ENCODE data around the gene KNDC1.
"Not testable (repeated sequence)": the region's sequence is repeated elsewhere in the genome, so short reads cannot be mapped to it uniquely, and the experiment has no call there.

The KNDC1 gene

DNA sequence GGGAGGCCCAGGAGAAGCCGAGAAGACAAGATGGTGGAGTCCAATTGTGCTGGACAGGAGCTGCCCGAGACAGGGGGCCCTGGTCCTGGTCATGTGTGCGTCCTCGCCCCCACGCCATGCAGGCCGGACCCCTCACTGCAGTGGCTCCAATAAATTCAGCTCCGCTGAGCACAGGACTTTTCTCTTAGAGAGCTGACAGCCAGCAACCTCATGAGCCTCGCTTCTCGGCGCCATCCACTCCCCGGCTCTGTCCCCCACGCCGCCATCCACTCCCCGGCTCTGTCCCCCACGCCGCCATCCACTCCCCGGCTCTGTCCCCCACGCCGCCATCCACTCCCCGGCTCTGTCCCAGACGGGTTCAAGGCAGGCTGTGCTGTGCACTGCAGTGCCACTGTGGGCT, 67.2 kb downstream of the KNDC1 start:
- DNase-seq: no peak

DNA sequence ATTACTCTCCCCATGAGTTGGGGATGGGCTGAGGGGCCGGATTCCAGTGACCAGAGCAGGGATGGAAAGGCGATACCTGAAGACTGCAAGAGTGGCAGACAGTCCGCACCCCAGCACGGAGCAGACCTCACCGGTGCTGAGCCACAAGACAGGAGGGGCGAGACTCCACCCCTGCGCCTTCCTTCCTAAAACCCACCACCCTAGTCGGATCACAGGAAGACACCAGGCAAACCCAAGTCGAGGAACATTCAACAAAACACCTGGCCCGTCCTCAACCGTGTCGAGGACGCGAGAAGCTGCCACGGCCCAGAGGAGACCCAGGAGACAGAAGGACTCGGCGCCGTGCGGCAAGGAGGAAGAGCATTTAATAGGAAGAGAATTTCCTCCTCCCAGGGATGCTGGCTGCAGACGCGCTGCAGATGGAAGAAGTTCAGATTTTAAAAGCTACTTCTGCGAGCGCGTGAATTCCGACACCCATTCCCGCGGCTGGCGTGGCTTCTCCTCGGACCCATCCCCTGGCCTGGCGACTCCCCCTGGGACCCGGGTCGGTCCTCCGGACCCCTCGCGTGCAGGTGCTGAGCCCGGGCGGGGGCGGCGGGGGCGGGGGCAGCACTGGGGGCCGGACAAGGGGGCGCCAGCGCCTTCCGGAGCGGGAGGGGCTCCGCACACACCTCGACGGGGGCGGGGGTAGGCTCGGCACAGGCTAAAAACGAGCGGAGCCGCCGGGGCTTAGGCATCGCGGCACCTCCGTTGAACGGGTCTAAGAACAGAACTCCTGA, 69.4 kb downstream of the KNDC1 start:
- no peak for DNase-seq

DNA sequence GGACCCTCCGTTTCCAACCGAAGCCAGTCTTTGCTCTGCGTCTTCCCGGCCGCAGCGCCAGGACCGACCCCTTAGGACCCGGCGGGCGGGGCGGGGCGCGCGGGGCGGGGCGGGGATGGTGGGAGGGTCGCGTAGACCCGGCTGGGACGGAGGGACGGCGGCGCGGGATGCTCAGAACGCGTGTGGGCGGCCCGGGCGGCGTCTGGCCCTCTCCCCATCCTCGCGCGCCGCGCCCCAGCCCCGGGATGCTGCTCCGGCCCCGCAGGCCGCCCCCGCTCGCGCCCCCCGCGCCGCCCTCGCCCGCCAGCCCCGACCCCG, 70.0 kb downstream of the KNDC1 start, which contains the start of gene UTF1:
Gene UTF1 (plus strand): TSS at position 174 of the 318 bp plus-strand sequence. CDS start 72 bp downstream, at position 246.
- no peak for DNase-seq

DNA sequence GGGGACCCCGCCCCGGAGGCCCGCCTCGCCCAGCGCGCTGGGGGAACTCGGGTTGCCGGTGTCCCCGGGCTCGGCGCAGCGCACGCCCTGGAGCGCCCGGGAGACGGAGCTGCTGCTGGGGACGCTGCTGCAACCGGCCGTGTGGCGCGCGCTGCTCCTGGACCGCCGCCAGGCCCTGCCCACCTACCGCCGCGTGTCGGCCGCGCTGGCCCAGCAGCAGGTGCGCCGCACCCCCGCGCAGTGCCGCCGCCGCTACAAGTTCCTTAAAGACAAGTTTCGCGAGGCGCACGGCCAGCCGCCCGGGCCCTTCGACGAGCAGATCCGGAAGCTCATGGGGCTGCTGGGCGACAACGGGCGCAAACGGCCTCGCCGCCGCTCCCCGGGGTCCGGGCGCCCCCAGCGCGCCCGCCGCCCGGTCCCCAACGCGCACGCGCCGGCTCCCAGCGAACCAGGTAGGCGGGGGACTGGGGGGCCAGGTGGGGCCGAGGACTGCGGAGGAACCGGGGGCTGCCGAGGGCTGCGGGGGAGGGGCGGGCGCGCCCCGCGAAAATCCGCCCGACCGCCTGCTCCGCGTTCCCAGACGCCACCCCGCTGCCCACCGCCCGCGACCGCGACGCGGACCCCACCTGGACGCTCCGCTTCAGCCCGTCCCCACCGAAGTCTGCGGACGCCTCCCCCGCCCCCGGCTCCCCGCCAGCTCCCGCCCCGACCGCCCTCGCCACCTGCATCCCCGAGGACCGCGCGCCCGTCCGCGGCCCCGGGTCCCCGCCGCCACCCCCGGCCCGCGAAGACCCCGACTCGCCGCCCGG, 70.6 kb downstream of the KNDC1 start:
- no peak for DNase-seq

DNA sequence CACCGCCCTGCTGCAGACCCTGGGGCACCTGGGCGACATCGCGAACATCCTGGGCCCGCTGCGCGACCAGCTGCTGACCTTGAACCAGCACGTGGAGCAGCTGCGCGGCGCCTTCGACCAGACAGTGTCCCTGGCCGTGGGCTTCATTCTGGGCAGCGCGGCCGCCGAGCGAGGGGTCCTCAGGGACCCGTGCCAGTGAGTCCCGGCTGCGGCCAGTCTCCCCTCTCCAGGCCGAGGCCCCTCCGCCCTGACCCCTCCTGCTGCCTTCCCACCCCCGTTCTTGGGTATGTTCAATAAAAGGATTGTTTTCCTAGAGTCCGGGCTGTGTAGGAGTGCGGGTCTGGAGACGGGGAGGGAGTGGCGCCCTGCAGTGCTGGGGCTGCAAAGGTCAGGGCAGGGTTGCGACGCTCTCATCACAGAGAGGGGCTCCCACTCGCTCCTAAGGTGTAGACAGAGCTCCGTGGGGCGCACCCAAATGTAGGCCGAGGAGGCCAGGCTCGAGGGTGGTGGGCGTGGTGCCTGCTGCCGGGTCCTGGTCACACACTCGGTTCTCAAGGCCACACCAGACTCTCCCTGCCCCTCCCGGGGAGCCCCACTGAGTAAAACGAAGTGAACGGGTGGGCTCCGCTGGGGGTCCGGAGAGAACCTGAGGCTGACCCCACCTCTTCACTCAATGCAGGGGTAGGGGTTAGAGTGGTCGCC, 71.4 kb downstream of the KNDC1 start:
- no peak for DNase-seq

DNA sequence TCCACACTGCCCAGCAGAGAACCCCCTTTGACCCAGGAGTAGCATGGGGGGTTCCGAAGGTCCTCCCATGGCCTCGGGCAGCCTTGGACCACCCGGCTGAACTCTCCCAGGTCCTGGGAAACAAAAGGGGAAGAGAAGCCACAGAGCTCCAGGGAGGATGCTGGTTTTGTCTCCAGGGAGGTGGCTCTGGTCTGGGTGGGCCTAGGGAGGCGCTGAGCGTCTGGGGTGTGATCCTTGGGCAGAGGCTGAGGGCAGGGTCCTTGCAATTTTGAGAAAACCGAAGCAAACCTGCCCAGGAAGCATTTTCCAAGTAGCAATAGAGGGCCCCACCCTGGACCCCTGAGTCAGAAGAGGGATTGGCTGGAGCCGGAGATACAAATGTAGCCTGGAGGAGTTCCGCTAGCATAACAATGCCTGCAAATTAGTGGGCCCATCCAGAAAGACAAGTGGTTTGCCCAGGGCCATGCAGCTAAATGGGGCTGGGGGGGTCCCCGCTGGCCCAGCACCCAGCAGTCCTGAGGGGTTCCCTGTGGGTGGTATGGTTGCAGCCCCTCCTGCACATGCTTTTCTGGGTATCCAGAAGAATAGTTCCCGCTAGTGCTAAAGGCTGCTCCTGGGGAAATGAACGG, 72.0 kb downstream of the KNDC1 start:
- DNase-seq: no peak

DNA sequence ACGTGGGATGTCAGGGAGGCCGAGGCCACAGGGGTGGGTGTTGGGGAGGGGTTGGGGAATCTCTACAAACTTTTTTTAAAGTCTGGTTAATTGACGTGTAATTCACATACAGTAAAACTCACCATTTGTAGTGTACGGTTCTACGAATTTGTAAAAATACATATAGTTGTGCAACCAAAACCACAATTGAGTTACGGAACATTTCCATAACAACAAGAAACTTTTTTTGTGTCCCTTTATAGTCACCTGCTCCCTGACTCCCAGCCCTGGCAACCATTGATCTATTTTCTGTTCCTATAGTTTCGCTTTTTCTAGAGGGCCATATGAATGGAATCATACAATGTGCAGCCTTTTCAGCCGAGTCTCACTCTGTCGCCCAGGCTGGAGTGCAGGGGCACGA, 74.8 kb downstream of the KNDC1 start:
- DNase-seq: not testable (repeated sequence)

DNA sequence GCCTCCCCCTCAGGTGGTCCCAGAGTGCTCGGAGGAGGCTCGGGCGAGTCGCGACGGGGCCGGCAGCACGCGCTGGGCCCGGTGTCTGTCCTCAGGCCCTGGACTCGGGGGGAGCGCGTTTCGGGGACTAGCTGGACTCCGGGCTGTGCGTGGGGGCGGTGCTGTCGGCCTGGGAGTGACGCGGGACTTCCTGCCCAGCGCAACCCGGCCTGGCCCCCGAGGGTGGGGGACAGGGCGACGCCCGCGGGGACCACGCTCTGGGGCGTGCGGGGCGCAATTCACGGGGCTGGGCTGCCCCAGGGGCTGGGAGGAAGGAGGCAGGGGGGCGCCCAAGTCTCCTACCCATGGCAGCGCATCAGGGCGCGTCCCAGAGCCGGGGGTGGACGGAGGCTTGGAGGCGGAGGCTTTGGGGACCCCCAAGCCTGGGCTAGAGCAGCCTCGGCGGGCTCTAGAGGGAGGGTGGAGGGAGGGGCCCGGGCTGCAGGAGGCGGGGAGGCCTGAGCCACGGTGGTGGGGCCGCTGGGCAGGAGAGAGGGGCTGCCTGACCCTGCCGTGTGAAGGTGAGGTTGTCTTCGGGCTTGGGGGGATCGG, 75.3 kb downstream of the KNDC1 start:
- no peak for DNase-seq

DNA sequence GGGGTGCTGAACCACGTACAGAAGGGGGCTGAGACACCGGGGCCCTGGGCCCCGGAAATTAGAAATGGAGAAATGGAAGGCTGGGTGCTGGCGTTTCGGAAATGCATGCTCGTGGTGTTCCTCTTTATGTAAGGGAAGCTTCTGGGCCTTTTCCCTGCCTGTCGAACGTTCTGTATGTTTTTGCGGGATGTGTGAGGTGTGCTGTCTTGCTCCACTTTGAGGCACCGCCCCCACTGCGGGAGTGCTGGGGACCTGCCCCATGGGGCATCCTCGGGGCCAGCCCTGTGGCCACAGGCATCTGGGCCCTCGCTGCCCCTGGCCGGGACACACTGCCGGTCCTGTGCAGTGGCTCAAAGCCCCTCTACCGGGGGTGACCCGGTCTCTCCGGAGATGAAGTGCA, 75.9 kb downstream of the KNDC1 start:
- no peak for DNase-seq

DNA sequence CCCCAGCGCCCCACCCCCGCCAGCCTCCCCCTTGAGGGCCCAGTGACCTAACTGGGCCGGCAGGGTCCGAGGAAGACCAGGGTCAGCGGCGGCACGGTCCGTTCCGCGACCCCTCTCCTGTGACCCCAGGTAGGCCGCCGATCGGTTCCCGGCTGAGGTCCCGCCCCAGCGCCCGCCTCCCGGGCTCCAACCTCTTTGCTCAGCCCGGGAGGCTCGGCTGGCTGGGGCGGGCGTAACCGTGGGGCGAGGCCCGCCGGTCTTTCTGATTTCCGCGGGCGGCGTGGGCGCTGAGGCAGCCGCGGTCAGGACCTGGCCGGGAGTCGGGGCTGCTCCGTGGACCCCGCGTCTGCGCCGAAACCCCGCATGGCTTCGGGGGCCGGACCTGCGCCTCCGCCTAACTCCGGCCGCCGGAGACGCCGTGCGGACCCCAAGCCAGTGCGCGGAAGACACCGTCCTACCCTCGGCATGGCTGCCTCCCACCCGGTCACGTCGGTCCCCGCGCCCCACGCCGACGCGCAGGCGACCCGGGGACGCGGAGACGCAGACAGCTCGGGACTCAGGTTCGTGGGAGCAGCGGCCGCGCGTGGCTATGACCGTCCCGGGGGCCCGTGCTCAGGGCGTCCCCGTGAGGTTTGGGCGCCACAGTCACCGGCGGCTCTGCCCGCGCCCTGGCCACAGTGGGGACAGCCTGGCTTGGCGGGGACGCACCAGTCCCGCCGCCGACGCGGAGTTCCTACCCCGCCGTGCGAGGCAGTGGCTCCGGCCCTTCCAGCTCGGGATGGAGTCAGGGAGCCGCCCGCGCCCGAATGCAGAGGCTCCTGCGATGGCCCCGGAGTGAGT, 76.6 kb downstream of the KNDC1 start:
- no peak for DNase-seq

DNA sequence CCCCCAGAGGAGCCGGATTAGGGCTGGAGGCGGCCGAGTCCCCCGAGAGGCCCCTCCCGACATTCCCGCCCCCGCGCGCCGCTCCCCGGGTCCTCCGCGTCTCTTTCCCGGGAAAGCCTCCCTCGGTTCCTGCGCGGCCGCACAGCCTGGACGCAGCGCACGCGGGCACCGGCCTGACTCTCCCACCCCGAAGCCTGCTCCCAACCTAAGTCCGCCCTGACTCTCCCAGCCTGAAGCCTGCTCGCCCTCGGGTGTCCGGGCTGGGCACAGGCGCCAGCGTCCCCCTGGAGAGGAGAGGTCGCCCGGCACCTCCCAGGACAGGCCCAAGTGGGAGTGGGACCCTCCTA, 77.2 kb downstream of the KNDC1 start:
- no peak for DNase-seq

DNA sequence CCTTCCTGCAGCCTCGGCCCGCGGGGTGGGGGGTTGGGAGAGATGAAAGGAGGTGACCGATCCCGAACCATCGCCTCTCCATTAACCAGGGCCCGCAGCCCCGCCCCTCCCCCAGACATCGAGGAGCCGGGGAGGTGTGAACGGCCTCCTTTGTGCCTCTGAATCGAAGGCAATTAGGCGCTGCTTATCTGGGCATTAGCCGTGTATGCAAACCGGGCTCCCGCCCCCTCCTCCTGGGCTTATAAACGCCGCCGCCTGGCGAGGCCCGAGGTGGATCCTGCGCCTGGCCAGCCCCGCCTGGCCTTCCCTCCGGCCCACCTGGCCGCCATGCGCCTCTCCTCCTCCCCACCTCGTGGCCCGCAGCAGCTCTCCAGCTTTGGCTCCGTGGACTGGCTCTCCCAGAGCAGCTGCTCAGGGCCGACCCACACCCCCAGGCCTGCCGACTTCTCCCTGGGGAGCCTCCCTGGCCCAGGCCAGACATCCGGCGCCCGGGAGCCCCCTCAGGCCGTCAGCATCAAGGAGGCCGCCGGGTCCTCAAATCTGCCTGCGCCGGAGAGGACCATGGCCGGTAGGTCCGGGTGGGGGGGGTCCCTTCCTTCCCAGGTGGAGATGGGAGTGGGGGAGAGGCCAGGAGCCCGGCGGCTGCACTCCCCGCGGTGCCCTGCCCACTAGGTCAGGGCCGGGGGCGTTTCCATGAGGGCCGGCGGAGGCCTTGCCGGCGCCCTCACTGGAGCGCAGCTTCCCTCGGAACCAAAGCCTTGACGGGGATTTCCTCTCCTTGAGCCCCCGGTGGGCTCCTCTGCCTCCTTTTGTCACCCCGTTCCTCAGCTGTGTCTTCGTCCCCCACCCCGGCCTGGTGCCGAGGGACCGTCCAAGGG, 77.8 kb downstream of the KNDC1 start, which contains the start of gene VENTX:
Gene VENTX (plus strand): TSS at position 268 of the 878 bp plus-strand sequence. CDS start 60 bp downstream, at position 328.
- no peak for DNase-seq

DNA sequence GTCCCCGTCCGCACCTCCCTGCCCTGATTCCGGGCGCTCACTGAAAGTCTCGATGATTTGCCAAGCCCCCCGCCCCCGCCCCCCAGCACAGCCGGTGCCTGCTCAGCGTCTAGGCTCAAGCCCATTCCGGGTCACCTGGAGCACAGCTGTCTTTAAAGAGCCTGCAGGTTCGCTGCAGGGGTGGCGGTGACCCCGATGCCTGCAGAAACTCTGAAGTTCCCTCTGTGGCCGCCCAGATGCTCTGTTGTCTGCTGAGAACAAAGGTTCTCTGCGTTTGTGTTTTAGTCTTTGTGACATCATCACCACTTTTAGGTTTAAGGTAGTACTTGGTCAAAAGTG, 78.4 kb downstream of the KNDC1 start:
- no peak for DNase-seq

DNA sequence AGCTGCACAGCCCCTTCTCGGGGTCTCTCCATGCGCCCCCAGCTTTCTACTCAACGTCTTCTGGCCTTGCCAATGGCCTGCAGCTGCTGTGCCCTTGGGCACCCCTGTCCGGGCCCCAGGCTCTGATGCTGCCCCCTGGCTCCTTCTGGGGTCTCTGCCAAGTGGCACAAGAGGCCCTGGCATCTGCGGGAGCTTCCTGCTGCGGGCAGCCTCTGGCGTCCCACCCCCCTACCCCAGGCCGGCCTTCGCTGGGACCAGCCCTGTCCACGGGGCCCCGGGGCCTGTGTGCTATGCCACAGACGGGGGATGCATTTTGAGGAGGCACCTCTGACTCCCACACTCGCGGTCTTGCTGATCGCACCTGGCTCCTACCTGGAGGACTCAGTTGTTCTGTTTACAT, 80.0 kb downstream of the KNDC1 start:
- no peak for DNase-seq

DNA sequence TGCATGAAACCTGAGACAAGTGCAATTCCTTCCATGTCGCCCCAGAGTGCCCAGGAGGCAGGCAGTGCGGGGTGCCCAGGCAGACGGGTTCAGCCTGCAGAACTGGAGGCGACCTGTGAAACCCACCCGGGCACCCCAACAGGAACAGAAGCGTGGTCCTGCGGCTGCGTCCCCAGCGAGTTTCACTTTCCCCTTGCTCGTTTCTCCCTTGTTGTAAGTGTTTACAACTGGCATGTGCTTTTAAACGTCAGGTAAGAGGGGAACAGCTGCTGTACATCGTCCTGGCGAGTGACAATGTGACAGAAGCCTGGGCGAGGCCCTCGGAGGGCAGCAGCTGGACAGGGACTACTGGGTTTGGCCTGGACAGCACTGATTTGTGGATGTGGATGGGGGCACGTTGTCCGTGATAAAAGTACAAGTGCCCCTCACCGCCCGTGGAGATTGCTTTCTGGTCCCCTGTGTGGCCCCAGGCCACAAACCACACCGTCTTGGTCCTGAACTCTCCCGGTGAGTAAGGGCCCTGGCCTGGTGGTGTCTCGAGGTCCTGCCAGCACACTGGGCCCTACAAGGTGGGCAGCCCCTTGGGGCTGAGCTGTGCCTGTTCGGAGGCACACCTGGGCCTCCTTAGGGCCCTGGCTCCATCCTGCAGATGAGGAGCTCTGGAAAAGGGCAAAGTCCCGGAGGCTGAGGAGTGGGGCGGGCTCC, 81.6 kb downstream of the KNDC1 start:
- DNase-seq: no peak

DNA sequence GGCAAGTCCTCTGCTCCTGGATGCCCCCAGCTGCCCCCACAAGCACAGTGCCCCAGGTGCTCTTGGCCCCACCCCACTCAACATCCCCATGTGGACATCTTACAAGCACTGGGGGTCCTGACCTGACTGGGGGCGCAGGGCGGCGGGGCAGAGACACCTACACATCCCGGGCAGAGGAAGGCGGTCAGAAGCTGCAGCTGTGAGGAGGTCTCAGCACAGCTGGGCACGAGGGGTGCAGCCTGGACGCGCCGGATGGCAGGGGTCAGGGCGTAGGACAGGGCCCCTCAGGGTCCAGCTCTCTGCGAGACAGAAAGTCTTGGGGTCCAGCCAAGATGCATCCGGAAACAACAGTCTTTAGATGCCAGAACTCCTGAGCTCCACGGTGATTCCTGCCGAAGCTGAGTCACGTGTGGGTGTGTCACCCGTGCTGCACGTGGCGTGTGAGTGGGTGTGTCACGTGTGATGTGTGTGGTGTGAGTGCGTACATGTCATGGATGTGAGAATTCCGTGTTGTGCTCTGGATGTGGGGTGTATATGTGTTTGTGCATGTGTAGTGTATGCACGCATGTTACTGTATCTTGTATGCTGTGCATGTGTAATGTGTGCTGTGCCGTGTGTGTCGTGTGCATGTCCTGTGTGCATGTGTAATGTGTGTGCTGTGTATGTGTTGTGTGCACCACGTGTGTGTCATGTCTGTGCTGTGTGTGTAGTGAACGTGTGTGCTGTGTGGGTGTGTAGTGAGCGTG, 82.8 kb downstream of the KNDC1 start:
- DNase-seq: no peak

DNA sequence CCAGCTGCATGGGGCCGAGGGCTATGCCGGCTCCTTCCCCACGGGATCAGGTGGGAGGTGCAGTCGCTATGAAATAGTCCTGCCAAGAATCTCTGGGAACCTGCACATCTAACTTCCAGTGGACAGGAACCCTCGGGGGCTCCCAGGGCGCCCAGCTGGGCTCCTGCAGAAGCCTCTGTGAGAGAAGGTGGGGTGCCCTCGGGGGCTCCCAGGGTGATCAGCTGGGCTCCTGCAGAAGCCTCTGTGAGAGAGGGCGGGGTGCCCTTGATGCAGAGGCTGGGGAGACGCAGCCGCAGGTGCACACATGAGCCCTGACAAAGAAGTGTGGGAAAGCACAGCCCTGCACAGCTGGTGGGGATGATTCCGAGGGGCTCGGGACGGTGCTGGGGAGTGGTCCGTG, 83.6 kb downstream of the KNDC1 start:
- no peak for DNase-seq

DNA sequence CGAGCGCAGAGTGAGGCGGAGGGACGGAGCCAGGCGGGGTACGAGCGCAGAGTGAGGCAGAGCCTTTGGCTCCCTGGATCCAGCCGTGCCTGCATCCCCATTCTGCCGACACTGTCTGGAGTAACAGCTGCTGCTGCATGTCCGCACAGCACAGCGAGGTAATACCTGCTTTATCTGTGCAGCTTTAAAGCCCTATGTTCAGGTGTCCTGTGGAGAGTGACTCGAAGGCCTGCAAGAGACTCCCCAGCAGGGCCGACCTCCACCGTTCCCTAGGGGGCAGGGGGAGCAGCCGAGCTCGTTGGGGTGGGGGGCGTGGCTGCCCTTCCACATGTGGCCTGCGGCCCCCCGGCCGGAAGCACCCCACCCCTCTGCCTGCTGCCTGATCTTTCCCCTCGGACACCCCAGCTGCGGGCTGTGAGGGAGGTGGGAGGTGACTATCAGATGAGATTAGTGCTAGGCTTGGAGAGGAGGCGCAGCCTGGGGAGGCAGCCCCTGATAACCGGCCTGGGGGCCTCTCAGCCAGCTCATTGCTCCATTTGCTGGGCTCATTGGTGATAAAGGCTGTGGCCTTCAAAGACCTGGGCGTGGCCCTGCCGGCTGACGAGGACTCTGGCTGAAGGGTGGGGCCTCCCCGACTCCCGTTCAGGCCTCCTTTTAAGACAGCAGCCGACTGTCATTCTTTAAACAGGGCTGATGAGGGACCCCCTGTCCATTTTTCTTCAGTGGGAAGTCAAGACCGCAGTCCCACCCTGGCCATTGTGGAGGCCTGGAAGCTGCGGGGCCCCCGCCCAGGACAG, 85.6 kb downstream of the KNDC1 start:
- no peak for DNase-seq

DNA sequence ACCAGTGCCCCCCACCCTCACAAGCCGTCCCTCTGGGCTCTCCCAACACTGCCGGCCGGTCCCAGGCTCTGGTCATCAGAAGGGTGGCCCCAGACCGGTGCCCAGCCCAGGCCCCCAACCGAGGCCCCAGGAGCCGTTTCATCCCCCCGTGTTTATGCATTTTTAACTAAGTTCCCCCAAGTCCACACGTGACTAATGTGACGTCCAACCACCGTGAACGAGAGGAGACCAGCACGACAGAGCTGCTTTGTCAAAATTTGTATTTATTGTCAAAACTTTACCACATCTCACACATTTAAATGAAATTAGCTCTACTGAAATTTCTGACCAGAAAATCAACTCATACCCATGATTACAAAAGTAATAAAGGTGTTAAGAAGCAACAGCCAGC, 86.2 kb downstream of the KNDC1 start:
- DNase-seq: no peak

Measured in COR-L47 (cell line).